ENCODE results near the gene HOXC13. TPM values are rescaled to one million over a fixed set of nuclear protein-coding genes. Genes with fewer than 3 reads are reported as not detected.
A peak's percentile ranks its signal among the peaks of the same experiment; 100 is the strongest.

The HOXC13 gene
- total and polyA plus RNA-seq, 9 of the 15 experiments (the other 6 are each of a cell fraction or from before 2014, with no cell fraction given): 0.03 to 0.29 (median 0.17) TPM; not detected in 2

GRCh38 chr12:53951577-53952334, 13.1 kb downstream of the HOXC13 start:
- Histone ChIP-seq H3K4me3 (no peak overlapping the region), H3K27ac (ENCODE audit: extremely low read depth, low read depth, low read length) (no peak overlapping the region), H3K4me2 (ENCODE audit: insufficient read depth, low read length) (no peak overlapping the region), H3K27me3 (ENCODE audit: control insufficient read depth in 2 of 2, insufficient read depth in 2 of 2, low read length in 2 of 2) (peaks cover 47 to 66% of the 10 kb centered on the region in 2 experiments), H3K4me1 (replicated peaks in 1 of 2; ENCODE audit: control insufficient read depth in 2 of 2, insufficient read depth in 2 of 2, low read length in 2 of 2) (peaks cover 12 to 47% of the 10 kb centered on the region in 2 experiments; a peak in 4 of 5 replicates), H4K20me1 (replicated peaks; ENCODE audit: control insufficient read depth, insufficient read depth, low read length) (peaks cover 6% of the 10 kb centered on the region), H2AFZ (ENCODE audit: low read depth, low read length) (no peak overlapping the region), H3K9ac (ENCODE audit: insufficient read depth in 1 of 2, low read depth in 2 of 2, low read length in 2 of 2) (0 out of 4 replicates have a peak overlapping the region, but pooled peaks of 1 of the 2 experiments have one; percentile 22), H3K9me3 (replicated peaks; ENCODE audit: control insufficient read depth, insufficient read depth, low read depth, low read length) (no peaks in the 10 kb centered on the region), H3K36me3 (ENCODE audit: control insufficient read depth, insufficient read depth, low read length) (no peaks in the 10 kb centered on the region), H3K9me1 (ENCODE audit: control insufficient read depth, insufficient read depth, low read length) (no peaks in the 10 kb centered on the region), H3K79me2 (ENCODE audit: control insufficient read depth, insufficient read depth, low read length) (no peaks in the 10 kb centered on the region)
- in situ Hi-C loops (cut with MboI): no loop called here
- BruUV-seq (replicated peaks): no TSS peak
- intact Hi-C loops (cut with micrococcal nuclease): loop anchor here (1.0 kb wide), 1 partner anchor 184 kb away; no protein-coding TSS in a partner anchor
- FAIRE-seq (peak; percentile 52), DNase-seq (ENCODE audit: extremely low read depth in 1 of 4, low spot score in 3 of 4) (no peak), ATAC-seq (no peak)
- 21% methylated on average over 46 of the region's 47 CpGs for WGBS (ENCODE audit: insufficient coverage, low coverage, missing lambda C conversion rate)
- CTCF ChIA-PET (ENCODE audit: low intra/inter-chr PET ratio): no interaction called here
- POLR2A ChIA-PET: interaction anchor here (0.5 to 1.5 kb wide), 6 partner anchors 10 to 605 kb away, joined by 3 to 4 read pairs (median 4); no protein-coding TSS in a partner anchor
- no peak for TF ChIP-seq SMAD1 (IDR thresholded peaks at IDR 0.05; ENCODE audit: low read depth, low read length, partially characterized antibody)
- no peak for TF ChIP-seq PTRF (tag; IDR thresholded peaks at IDR 0.05)
- TF ChIP-seq ARNT (IDR thresholded peaks at IDR 0.05): no peak
- TF ChIP-seq ZNF324 (CRISPR knock-in tag; IDR thresholded peaks at IDR 0.05): no peak
- TF ChIP-seq HOXB6 (CRISPR knock-in tag; IDR thresholded peaks at IDR 0.05; ENCODE audit: borderline replicate concordance): no peak
- no peak for TF ChIP-seq ETV1 (tag; conservative IDR thresholded peaks at IDR 0.05; ENCODE audit: low read depth)
- TF ChIP-seq ZNF76 (CRISPR knock-in tag; IDR thresholded peaks at IDR 0.05; ENCODE audit: borderline replicate concordance): no peak
- TF ChIP-seq MITF (IDR thresholded peaks at IDR 0.05): no peak
- TF ChIP-seq NR0B1 (IDR thresholded peaks at IDR 0.05; ENCODE audit: partially characterized antibody): no peak
- TF ChIP-seq ZNF395 (CRISPR knock-in tag; IDR thresholded peaks at IDR 0.05): no peak
- no peak for TF ChIP-seq ATF4 (CRISPR knock-in tag; IDR thresholded peaks at IDR 0.05)
- no peak for TF ChIP-seq MXI1 (IDR thresholded peaks at IDR 0.05; ENCODE audit: low read depth, low read length)
- no peak for TF ChIP-seq TFE3 (CRISPR knock-in tag; IDR thresholded peaks at IDR 0.05)

Measured in K562 (cell line).